Prostate gland (tissue), 2 donors: ENCODE data around the gene ERRFI1. TPM values are rescaled to one million over a fixed set of nuclear protein-coding genes. Genes with fewer than 3 reads are reported as not detected.

Experiments used
- DNase-seq: peaks from one replicate; pipeline ENCODE4 v3.0.0-alpha.2; 2019; ENCODE audit warnings: low spot score
- H3K27ac ChIP-seq, 2 donors: fragments of 200-600 bp; sonication (generic); 2 replicates each; pipeline ENCODE4 v1.5.1; 2017 to 2019
- H3K27me3 ChIP-seq: fragments of 200-600 bp; sonication (generic); replicated peaks from 2 replicates; pipeline ENCODE4 v1.5.1; 2019; ENCODE audit not compliant: insufficient read depth
- H3K36me3 ChIP-seq, 2 donors: fragments of 200-600 bp; sonication (generic); 1 replicate in 1 of 2; 2 replicates in 1 of 2; pipeline versions ENCODE4 v1.5.1 to v1.8.1; 2017 to 2019
- H3K4me1 ChIP-seq: fragments of 200-600 bp; sonication (generic); replicated peaks from 2 replicates; pipeline ENCODE4 v1.5.1; 2019
- H3K4me3 ChIP-seq, 2 donors: fragments of 200-600 bp; sonication (generic); 2 replicates each; pipeline ENCODE4 v1.5.1; 2017 to 2019
- H3K9me3 ChIP-seq: fragments of 200-600 bp; sonication (generic); 2 replicates; pipeline ENCODE4 v1.5.1; 2017
- POLR2A ChIP-seq: fragments of 450-650 bp; IDR thresholded peaks from one replicate; pipeline ENCODE4 v1.6.1; 2016; ENCODE audit warnings: antibody characterized with exemption, mild to moderate bottlenecking
- POLR2AphosphoS5 ChIP-seq: sonication (generic); formaldehyde crosslinking; IDR thresholded peaks from one replicate; pipeline ENCODE4 v1.6.1; 2017; ENCODE audit warnings: antibody characterized with exemption
- WGBS: methylation state at CpG from one replicate; pipeline ENCODE4 v1.1.5; 2018; 5-methylcytosine and 5-hydroxymethylcytosine counted together
- intact Hi-C: fragments of 100-400 bp; cut with DNase I; formaldehyde crosslinking; loops from one replicate; pipeline ENCODE4 v1.14.2; 2022
- total RNA-seq, 2 donors: library from RNA; depleted of rRNA; stranded (reverse); fragments of >200 nt; gene quantifications; one replicate each; pipeline ENCODE4 v1.1.0, GENCODE V29; 2016
- TF ChIP-seq, protein P1 (sequence below), 4 experiments: fragments of 200-600 bp in 2 of 4; fragments of 450-650 bp in 2 of 4; sonication (generic) in 2 of 4; IDR thresholded peaks; 1 replicate in 3 of 4; 2 replicates in 1 of 4; pipeline ENCODE4 v1.5.1; 2016 to 2019; ENCODE audit warnings: antibody characterized with exemption in 4 of 4, mild to moderate bottlenecking in 2 of 4, moderate library complexity in 2 of 4

ERRFI1 gene
- total RNA-seq, 2 donors from 2014 or later, result 58.1 to 60.4 TPM

DNA sequence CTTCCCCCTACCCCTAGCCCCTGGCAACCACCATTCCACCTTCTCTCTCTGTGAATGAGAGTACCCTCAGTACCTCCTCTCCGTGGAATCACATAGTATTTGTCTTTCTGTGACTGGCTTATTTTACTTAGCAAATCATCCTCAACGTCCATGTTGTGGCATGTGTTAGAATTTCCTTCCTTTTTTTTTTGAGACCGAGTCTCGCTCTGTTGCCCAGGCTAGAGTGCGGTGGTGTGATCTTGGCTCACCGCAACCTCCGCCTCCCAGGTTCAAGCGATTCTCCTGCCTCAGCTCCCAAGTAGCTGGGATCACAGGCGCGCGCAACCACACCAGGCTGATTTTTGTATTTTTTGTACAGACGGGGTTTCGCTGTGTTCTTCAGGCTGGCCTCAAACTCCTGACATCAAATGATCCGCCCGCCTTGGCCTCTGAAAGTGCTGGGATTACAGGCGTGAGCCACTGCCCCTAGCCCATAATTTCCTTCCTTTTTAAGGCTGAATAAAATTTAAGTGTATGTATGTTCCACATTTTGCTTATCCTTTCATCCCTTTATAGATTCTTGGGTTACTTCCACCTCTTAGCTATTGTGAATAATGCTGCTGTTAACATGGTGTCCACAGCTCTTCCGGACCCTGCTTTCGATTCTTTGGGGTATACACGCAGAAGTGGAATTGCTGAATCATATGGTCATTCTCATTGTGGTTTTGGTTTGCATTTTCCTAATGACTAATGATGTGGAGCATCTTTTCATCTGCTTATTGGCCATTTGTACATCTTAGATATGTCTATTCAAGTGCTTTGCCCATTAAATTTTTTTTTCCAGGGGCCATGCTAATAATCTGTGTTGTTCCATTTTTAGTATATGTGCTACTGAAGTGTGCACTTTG is 32.3 kb downstream of the ERRFI1 start:
- TF ChIP-seq, protein P1, sequence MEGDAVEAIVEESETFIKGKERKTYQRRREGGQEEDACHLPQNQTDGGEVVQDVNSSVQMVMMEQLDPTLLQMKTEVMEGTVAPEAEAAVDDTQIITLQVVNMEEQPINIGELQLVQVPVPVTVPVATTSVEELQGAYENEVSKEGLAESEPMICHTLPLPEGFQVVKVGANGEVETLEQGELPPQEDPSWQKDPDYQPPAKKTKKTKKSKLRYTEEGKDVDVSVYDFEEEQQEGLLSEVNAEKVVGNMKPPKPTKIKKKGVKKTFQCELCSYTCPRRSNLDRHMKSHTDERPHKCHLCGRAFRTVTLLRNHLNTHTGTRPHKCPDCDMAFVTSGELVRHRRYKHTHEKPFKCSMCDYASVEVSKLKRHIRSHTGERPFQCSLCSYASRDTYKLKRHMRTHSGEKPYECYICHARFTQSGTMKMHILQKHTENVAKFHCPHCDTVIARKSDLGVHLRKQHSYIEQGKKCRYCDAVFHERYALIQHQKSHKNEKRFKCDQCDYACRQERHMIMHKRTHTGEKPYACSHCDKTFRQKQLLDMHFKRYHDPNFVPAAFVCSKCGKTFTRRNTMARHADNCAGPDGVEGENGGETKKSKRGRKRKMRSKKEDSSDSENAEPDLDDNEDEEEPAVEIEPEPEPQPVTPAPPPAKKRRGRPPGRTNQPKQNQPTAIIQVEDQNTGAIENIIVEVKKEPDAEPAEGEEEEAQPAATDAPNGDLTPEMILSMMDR (IDR thresholded peaks at IDR 0.05), result no peak
- TF ChIP-seq POLR2AphosphoS5 (no peak), POLR2A (no peak)
- no peak for DNase-seq
- H3K4me3 ChIP-seq, result no peak overlapping the region
- H3K27ac ChIP-seq, result no peak overlapping the region
- intact Hi-C loops, result no loop called here
- H3K27me3 ChIP-seq, result no peaks in the 10 kb centered on the region
- H3K4me1 ChIP-seq, result no peaks in the 10 kb centered on the region
- WGBS, result 92% methylated on average over 19 of the region's 19 CpGs
- H3K36me3 ChIP-seq, result no peaks in the 10 kb centered on the region
- no peaks in the 10 kb centered on the region for H3K9me3 ChIP-seq

GRCh38 chr1:7992885-7993284 is 33.2 kb downstream of the ERRFI1 start:
- 97% methylated on average over 4 of the region's 4 CpGs for WGBS
- no peaks in the 10 kb centered on the region for H3K36me3 ChIP-seq
- H3K27ac ChIP-seq, result no peak overlapping the region
- H3K4me1 ChIP-seq, result no peaks in the 10 kb centered on the region
- H3K9me3 ChIP-seq, result no peaks in the 10 kb centered on the region
- intact Hi-C loops, result no loop called here
- TF ChIP-seq POLR2A (no peak), POLR2AphosphoS5 (no peak)
- TF ChIP-seq, protein P1 (IDR thresholded peaks at IDR 0.05), result no peak
- H3K4me3 ChIP-seq, result no peak overlapping the region
- no peak for DNase-seq
- H3K27me3 ChIP-seq, result no peaks in the 10 kb centered on the region

GRCh38 chr1:7991504-7992440 is 34.3 kb downstream of the ERRFI1 start:
- H3K36me3 ChIP-seq, result no peaks in the 10 kb centered on the region
- WGBS, result 83% methylated on average over 18 of the region's 18 CpGs
- H3K27ac ChIP-seq, result no peak overlapping the region
- intact Hi-C loops, result no loop called here
- no peaks in the 10 kb centered on the region for H3K27me3 ChIP-seq
- TF ChIP-seq, protein P1 (IDR thresholded peaks at IDR 0.05), result no peak
- TF ChIP-seq POLR2AphosphoS5 (no peak), POLR2A (no peak)
- H3K4me3 ChIP-seq, result no peak overlapping the region
- H3K9me3 ChIP-seq, result no peaks in the 10 kb centered on the region
- DNase-seq, result no peak
- no peaks in the 10 kb centered on the region for H3K4me1 ChIP-seq

DNA sequence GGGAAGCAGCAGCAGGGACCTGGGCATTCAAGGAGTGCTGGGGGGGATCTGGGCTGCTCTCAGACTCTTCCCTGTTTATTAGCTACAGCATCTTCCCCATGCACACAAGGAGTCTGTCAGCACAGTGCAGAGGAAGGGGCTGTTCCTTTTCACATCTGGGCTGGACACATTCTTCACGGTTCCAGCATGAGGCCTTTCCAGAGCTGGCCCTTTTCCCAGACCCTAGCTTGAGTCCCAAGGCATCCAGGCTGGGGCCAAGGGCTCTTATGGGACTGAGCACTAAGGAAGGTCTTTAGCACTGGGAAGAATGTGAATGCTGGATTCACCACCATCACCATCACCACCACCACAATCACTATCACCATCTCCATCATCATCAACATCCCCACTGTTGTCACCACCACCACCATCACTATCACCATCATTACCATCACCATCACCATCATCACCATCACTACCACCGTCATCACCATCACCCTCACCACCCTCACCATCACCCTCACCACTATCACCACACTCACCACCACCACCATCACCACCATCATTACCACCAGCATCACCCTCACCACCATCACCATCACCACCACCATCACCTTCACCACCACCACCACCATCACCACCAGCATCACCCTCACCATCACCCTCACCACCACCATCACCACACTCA is 36.2 kb downstream of the ERRFI1 start:
- TF ChIP-seq, protein P1 (IDR thresholded peaks at IDR 0.05), result no peak
- TF ChIP-seq POLR2A (no peak), POLR2AphosphoS5 (no peak)
- DNase-seq, result no peak
- no peaks in the 10 kb centered on the region for H3K4me1 ChIP-seq
- no peak overlapping the region for H3K4me3 ChIP-seq
- no peaks in the 10 kb centered on the region for H3K27me3 ChIP-seq
- intact Hi-C loops, result no loop called here
- peaks cover 0 to 11% of the 10 kb centered on the region in 2 donors for H3K36me3 ChIP-seq
- 66% methylated on average over 2 of the region's 2 CpGs for WGBS
- H3K27ac ChIP-seq, result no peak overlapping the region
- H3K9me3 ChIP-seq, result no peaks in the 10 kb centered on the region
